MV-4-11 (cell line): ENCODE measurements around the gene CALHM3.

ENCODE experiments used
- DNase-seq: peaks from one replicate; lab custom pipeline; 2025; lab: John Stamatoyannopoulos, UW

Gene CALHM3

DNA sequence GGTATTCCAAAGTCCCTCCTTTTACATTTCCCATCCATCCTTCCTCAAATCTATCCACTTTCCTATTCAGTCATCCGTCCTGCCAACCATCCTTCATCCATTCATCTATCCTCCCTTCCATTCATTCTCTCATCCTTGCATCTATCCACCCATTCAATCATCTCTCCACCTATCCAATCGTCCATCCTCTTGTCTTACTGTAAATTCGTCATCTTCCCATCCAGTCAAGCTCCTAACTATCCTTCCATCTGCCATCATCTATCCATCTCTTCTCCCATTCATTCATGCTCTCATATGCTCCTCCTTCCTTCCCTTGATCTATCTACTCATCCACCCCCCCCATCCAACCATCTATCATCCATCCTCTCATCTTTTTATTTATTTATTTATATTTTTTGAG is 5.0 kb downstream of the CALHM3 start:
- DNase-seq, result no peak

DNA sequence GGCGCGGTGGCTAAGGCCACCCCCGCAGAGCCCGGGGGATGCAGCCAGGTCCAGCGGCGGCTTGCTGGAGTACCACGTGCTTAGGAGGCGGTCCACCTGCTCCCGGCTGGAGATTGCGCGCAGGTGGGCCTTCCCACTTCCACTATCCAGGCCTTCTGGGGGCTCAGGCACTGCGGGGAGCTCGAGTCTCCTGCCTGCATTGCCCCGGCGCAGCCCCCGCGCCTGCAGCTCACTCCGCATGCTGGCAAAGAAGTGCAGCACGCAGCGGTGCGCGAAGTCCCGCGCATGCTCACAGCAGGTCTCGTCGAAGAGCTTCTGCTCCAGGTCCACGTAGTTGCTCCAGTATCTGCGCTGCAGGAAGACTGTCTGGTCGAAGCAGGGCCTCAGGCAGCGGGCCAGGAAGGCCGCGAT is 5.8 kb downstream of the CALHM3 start:
- no peak for DNase-seq

DNA sequence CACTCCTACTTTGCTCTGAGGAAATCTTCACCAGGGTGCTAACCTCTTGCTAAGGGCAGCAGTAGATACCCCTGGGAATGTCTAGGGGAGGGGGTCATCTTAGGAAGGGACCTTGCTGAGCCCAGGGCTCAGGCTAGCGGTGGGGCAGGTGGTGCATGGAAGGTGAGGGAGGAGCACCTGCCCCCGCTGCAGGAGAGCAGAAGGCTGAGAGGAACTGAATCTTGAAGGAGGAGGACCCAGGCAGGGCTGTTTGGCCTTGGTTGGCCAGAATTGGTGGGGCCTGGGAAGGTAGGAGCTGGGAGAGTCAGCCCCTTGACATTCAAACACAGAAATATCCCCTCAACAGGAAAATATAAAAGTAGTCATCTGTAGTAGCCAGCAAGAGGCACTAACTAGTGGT is 7.0 kb downstream of the CALHM3 start:
- peak; percentile 53 for DNase-seq

DNA sequence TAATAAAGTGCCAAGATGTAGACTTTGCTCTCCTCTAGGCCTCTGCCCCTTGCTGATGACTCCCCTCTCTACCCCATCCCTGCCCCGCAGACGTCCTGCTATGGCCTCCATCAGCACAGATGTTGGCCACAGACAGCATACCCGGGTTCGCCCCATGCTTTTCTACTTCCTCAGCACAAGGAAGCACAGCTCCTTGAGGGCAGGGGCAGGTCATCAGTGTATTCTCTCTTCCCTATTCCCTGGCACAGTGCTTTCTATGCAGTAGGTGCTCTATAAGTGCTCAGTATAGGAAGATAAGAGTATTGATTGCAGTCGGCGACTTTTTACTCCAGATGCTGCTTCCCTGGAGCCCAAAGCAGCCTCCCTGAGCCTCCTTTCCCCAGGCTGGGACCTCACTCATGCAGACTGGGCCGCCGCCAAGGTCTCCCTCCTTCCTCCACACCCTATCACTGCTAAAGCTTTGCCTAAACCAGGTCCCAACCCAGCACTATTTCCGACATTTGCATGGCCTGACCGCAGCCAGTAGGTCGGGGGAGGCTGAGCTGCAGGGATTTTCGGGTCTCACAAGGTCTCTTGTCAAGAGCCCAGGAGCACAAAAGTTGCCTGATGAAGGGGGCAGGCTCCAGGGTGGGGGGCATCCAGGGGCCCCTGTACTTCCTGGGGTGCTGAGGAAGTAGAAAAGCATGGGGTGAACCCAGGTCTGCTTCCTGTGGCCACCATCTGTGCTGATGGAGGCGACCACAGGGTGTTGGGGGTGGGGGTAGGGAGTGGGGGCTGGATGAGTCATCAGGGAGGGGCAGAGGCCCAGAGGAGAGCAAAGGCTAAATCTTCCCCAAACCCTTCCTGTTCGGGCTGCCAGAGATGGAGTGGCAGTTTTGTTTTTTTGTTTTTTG is 8.0 kb downstream of the CALHM3 start:
- DNase-seq, result peak; percentile 90

DNA sequence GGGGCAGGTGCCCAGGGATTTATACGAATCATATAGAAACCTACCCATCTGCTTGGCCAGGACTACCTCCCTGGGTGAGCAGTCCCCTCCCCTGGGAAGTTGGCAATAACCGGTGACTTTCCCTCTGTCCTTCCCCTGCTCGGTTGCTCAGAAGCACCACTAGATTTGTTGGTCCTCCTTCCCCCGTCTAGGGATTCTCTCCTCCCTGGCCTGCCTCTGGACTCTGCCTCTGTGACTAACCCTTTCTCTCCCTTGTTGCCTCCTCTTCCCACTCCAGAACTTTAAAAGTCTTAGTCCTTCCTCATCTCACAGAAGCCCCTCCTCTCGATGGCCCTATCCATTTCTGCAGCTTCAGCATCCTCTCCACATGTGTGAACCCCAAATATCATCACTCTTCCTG is 9.8 kb downstream of the CALHM3 start:
- no peak for DNase-seq

DNA sequence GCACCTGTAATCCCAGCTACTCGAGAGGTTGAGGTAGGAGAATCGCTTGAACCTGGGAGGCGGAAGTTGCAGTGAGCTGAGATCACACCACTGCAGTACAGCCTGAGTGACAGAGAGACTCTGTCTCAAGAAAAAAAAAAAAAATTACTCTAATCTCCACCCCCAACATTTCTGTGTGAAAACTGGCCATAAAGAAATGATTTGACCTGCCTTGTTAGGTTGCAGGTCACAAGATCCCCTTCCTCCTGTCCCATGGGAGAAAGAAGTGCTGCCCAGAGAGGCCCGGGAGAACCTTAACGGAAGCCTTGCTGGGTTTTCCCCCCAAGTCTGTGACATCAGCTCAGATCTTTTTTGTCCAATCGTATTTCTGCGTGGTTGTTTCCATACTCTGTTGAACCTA is 11.6 kb downstream of the CALHM3 start:
- DNase-seq, result no peak

DNA sequence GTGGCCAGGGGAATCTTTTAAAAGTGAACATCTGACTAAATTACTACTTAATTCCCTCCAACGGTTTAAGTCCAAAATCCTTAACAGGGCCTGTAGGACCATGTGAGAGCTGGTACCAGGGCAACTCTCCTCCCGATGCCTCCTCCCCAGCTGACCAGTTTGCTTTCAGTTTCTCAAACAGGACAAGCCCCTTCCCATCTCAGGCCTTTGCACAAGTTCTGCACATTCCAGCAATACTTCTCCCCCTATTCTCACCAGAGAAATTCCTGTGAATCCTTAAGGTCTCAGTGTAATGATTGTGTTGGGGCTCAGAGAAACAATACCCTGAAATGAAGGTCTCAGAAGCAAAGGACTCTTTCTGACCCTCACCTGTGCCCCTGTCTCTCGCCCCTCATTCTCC is 12.3 kb downstream of the CALHM3 start:
- no peak for DNase-seq

DNA sequence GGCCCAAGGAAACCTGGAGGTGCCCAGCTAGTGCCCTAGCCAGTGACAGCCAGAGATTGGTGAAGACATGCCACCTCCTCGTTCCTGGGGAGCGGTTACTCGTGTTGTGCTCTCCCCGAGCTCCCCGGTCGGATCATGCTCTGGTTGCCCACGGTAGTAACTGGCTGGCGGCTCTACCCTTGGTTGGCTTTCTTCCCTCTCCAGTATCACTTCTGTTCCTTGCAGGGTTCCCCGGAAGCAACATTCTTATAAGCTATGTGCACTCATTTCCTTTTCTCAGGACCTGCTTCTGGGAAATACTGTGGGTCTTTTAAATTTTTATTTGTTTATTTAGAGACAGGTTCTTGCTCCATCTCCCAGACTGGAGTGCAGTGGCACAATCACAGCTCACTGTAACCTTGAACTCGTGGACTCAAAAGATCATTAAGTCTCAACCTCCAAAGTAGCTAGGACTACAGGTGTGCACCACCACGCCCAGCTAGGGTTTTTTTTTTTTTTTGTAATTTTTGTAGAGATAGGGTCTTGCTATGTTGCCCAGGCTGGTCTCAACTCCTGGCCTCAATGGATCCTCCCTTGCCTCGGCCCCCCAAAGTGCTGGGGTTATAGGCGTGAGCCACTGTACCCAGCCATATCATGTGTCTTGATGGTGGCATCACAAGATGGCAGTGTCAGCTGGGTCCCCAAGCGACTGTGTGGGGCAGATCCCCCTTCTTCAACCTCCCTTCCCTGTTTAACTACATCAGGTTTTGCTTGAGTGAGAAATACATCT is 13.4 kb downstream of the CALHM3 start:
- peak; percentile 82 for DNase-seq

DNA sequence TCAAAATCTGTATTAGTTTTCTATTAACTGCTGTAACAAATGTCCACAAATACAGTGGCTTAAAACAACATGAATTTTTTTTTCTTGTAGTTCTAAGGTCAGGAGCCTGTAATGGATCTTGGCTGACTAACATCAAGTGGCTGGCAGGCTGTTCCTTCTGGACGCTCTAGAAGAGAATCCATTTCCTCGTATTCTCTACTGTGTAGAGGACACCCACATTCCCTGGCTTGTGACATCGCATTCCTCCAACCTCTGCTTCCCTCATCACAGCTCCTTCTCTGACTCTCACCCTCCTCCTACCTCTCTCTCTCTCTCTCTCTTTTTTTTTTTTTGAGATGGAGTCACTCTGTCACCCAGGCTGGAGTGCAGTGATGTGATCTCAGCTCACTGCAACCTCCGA is 15.5 kb downstream of the CALHM3 start:
- no peak for DNase-seq

DNA sequence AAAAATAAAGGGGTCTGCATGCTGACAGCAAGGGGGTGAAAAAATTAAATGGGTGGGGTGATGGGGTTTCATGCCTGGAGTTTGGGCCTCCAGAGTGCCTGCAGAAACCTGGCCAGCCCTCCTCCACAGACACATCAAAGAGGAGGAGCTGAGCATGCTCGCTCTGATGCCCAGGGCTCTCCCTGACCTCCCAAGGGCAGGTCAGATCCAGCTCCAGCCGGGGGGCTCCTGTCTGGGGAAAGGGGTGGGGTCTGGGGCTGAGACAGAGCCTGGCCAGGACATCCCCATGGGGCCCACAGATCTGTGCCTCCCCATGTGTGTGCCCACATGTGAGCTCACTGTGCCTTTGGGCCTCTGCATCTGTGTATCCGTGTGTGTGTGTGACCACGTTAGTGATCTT is 19.4 kb downstream of the CALHM3 start:
- DNase-seq, result no peak

DNA sequence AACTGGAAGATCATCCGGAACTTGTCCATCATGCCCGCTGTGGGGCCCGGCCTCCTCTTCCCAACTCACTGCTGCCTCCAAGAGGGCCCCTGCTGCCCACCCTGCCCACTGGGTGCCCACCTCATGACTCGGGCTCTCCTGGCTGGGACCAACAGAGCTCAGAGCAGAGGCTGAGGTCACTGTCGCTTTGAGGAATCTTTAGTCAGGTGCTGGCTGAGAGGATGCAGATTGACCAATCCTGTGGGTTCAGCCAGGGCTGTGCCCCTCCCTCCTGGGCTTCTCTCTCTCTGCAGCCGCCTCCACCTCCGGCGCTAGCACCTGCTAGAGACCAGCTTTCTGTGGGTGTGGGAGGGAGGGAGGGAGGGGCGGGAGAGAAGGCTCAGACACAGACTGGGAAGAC is 20.3 kb downstream of the CALHM3 start, which contains the start of gene CALHM1:
Gene CALHM1 (minus strand): TSS at position 181 of the 400 bp plus-strand sequence. CDS start 149 bp downstream, at position 32.
- DNase-seq, result no peak

DNA sequence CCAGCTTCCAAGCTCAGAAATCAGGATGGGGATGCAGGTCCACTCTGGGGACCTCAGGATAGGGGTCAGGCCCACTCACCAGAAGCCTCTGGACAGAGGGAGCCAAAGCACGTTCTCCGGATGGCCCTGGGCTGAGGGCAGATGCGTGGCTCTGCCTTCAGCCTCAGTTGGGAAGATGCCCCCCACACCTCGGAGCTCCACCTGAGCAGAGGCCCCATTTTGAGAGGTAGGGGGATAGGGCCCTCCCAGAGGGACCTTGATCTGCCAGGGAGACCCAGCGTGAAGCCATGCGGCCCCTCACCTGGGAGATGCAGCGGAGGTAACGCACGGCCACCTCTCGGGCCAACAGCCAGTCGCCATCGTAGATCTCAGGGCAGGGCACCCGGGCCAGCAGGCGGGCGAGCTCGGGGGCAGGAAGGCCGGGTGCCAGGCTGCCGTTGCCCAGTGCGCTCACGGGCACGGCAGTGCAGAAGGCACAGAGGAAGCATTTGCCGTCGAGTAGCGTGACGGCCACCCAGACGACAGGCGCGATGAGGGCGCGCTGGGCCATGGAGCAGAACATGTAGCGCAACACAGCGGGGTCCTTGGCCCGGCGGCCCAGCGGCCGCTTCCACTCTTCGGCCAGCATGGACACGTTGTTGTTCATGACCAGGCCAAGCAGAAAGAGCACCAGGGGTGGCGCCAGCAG is 21.0 kb downstream of the CALHM3 start:
- no peak for DNase-seq

DNA sequence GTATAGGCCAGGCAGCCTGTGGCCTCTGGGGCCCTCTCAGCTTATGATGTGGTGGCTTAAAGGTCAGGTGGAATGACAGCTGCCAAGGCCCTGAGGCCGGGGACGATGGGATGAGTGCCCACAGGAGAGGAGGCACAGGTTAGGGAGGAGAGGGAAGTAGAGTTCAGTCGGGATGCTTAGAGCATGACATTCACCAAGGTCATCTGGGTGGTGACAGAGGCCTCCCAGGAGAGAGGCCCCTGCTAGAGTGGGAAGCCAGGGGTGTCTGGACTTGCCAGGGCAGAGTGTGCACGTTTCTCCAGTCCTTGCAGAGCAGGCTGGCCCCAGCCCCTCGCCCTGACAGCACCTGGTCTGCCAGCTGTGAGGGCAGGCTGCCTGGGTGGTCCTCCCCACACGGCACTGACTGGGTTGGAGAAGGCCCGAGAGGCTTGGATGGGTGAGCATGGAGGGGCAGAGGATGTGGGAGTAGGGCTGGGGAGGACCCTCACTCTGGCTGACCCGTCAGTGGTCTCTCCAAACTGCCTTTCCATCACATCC is 21.8 kb downstream of the CALHM3 start:
- no peak for DNase-seq

DNA sequence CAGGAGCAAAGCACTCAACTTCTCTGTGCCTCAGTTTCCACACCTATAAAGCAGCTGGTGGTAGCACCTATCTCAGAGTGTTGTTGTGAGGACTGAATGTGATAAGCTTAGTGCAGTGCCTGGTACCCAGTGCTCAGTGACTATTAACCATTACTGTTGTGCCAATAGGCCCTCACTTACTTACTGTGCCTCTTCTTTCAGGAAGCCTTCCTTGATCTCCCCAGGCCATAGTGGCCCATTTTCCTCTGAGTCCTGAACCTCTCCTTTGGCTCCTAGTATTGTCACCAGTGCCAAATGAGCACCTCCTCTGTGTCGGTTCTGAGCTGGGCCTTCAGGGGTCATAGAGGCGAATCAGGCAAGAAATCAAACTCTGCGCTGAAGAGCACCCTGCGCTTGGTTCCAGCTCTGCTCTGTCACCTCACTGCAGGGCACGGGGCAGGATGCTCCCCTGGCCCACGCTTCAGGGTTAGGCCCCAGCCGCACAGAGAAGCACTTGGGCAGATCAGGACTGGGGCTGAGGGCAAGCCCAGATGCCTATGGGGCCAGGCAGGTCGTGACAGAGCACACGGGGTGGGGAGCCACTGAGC is 22.9 kb downstream of the CALHM3 start:
- DNase-seq, result no peak

DNA sequence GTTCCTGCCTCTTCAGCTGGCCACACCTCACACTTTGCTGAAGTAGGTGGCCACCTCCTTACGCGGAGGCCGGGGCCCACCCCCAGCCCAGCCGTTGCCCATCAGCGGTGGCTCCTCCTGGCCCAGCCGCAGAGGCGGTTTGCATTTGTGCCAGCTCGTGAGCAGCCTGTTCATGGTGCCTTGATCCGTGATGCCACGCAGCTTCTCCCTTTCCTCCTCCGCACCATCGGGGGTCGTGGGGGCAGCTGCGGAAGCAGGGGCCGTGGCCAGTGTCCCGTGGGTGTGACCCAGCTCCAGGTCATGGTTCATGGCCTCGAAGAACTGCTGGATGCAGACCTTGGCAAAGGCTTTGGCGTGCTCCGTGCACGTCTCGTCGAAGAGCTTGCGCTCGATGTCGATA is 23.8 kb downstream of the CALHM3 start:
- no peak for DNase-seq

DNA sequence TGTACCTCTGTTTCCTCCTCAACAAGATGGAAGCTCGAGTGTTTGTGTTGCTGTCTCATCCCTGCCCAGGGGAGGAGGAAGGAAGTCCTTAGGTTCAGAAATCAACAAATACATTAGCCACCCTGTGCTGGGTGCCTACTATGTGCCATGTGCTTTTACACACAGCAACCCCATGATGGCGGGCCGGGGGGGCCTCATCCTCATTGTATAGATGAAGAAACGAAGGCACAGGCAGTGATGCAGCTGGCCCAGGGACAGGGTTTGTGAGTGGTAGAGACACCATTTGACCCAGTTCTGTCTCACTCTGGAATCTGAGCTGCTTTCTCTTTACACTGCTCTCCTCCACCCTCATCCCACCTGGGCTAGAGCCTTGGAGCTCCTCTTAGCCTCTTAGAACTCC is 25.0 kb downstream of the CALHM3 start:
- DNase-seq, result no peak

DNA sequence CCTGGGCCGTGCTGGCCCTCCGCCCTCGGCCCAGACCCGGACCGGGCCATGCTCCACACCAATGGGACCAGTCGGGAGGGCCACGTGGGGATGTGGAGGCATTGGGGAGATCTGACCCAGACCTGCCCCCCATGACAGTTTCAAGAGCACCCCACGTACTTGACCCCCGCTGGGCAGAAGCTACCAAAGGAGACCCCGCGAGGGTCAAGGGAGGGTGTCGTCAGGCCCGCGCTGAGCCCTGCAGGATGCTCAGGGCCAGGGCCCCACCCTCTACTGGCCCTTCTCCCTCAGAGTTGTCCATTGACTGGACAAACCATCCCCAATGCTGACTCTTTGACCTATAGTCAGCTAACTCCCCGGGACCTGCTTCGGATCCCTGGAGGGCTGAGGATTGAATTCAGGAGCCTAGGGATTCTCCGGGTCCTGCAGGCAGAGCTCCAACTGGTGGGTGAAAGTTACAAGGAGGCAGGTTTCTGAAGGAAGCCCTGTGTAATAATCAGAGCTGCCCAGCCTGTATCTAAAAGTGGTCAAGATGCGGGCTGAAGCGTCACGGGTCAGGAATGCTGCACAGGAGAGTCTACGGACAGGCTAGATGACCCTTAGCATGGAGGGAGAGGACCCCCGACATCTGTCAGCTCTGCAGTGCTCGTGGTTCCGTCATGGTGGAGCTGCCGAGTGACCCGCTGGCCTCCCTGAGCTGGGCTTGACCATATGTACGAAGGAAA is 26.4 kb downstream of the CALHM3 start:
- DNase-seq, result no peak

DNA sequence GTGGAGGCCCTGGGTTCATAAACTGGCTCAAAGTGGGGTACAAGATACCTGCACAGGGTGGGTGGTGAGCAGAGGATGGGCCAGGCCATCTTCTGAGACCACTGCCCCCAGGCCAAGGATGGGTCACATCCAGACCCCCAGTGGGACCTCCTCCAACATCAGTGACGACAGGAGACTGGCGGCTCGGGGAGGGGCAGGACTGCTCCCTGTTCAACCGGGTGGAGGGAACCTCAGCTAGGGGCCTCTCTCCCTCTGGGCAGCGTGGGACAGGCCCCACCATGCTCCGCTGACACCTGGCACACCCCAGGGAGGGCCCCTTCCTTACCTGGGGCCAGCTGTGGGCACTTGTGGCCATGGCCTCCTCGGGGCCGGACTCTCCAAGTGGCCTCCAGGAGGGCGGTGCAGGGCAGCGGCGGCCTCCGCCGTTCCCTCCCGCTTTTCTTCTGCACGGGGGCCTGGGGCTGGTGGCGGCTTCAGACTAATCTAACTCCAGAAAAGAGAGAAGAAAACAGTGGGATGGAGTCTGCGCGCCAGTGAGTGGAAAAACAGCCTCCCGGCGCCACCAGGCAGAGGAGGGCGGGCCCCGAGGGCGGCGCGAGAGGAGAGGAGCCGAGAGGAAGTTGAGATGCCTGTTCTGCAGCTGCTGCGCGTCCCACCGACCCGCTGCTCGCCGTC is 27.1 kb downstream of the CALHM3 start, which contains the start of gene CALHM2:
Gene CALHM2 (minus strand): TSS at position 540 of the 675 bp plus-strand sequence. CDS start 2,429 bp downstream, outside the sequence.
- DNase-seq, result peak; percentile 38

DNA sequence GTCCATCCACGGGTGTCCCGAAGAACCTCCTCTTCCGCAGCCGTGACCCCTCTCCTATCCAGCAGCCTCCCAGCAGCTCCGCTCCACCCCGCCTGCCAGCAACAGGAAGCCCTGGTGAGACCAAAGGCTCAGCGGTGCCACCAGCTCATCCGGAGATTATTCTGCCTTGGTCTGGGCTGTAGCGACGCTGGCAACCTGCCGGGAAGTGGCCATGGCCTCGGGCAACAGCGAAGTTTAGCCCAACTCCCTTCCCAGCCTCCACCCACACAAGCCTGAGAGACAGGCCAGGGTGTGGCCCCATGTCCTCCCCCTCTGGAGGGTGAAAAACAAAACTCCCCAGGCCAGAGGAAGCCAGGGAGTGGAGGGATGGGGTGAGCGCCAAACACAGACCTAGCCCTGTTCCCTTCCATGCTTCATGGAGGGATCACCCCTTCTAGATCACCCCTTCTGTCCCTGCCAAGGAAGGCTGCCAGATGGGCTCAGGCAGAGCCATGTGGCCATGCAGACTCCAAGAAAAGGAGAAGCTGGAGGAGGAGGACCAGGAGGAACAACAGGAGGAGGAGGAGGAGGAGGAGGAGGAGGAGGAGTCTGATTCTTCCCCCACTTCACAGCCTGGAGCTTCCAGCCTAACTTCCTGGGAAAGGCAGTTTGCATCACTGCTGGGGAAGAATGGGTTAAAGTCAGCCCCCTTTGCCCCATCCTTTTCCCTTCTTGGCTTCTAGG is 27.8 kb downstream of the CALHM3 start:
- peak; percentile 54 for DNase-seq

DNA sequence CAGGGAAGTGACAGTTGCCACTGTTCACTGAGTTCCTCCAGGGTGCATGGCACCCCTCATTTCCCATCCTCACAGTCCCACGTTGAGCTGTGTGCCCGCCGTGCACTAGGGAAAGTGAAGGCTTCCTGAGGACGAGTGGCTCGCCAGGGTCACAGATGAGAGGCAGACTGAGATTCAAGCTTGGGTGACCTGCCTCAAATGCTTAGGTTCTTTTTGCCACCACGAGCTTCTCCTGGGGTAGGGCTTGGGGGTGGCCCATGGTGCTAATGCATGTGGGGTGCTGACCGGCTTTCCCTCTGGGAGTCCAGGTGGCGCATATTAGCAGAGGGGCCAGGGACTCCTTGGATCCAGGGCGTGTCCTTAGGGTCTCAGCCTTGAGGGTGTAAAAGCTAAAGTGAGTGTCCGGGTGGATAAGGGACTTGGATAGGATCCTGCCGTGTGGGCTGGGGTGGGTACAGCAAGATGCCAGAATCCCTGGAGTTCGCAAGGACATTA is 28.8 kb downstream of the CALHM3 start:
- DNase-seq, result no peak
